HFFc6 (cell line): ENCODE measurements around the gene CHCHD6. TPM values are rescaled to one million over a fixed set of nuclear protein-coding genes. Genes with fewer than 3 reads are reported as not detected.

ENCODE experiments used
- DNase-seq: peaks from one replicate; pipeline ENCODE4 v3.0.0-alpha.2; 2018
- H3K27ac Mint-ChIP-seq: 2 replicates; pipeline ENCODE4 v1.8.0; 2020; ENCODE audit warnings: mild to moderate bottlenecking, mixed read lengths
- H3K27me3 Mint-ChIP-seq: 2 replicates; pipeline ENCODE4 v1.8.0; 2021; ENCODE audit warnings: mild to moderate bottlenecking, moderate library complexity, mixed read lengths; ENCODE audit not compliant: insufficient read depth
- H3K36me3 Mint-ChIP-seq: 2 replicates; pipeline ENCODE4 v1.8.0; 2021; ENCODE audit warnings: low read depth, mixed read lengths
- H3K4me1 Mint-ChIP-seq: 2 replicates; pipeline ENCODE4 v1.8.0; 2020; ENCODE audit warnings: low read depth, mixed read lengths
- H3K4me3 Mint-ChIP-seq: 2 replicates; pipeline ENCODE4 v1.8.0; 2020; ENCODE audit warnings: mild to moderate bottlenecking, moderate library complexity, mixed read lengths
- H3K9me3 Mint-ChIP-seq: 2 replicates; pipeline ENCODE4 v1.8.0; 2020; ENCODE audit warnings: mild to moderate bottlenecking, mixed read lengths
- total RNA-seq, 6 experiments: library from RNA; stranded (reverse); fragmentation: NEBNext Ultra II Directional; extraction: Animal tissue kit (Norgen Biotek cat#: 25700); gene quantifications; 2 replicates in 1 of 6; 3 replicates in 5 of 6; pipeline ENCODE4 v1.2.3, GENCODE V29; 2021
- TF ChIP-seq, protein P1 (sequence below): fragments of 200-600 bp; sonication (generic); IDR thresholded peaks from 2 replicates; pipeline ENCODE4 v1.5.0; 2021; ENCODE audit warnings: antibody characterized with exemption, mild to moderate bottlenecking

The CHCHD6 gene
- total RNA-seq, 6 experiments from 2014 or later, result 18.6 to 22.9 (median 19.9) TPM

DNA sequence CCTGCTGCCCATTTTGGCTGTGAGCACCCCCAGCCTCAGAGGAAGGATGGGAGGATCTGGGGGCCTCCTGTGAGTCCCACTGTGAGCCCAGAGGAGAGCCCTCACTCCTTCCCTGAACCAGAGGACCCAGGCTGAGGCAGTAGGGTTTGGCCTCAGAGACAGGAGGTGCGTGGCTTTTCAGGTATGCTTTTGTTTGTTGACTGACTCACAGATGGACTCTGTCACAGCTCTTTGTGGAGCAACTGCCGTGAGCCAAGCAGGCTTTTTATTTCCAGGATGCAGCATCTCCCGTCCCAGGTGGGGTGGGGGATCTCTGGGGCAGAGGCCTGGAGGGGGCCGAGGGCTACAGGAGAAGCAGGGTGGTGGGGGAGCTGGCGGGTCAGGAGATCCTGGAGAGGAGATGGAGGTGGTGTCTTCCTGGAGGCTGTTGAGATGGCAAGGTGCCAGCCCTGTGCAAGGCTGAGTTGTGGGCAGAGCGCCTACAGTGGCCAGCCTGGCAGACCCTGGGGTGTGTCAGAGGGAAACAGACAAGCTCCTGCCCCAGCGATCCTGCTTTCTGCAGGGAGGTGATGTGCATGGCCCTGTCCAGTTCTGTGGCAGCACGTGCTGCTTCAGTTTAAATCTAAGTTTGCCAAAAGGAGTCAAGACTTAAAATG, 302.9 kb downstream of the CHCHD6 start:
- peaks cover 28% of the 10 kb centered on the region for H3K4me1 Mint-ChIP-seq
- TF ChIP-seq, protein P1, sequence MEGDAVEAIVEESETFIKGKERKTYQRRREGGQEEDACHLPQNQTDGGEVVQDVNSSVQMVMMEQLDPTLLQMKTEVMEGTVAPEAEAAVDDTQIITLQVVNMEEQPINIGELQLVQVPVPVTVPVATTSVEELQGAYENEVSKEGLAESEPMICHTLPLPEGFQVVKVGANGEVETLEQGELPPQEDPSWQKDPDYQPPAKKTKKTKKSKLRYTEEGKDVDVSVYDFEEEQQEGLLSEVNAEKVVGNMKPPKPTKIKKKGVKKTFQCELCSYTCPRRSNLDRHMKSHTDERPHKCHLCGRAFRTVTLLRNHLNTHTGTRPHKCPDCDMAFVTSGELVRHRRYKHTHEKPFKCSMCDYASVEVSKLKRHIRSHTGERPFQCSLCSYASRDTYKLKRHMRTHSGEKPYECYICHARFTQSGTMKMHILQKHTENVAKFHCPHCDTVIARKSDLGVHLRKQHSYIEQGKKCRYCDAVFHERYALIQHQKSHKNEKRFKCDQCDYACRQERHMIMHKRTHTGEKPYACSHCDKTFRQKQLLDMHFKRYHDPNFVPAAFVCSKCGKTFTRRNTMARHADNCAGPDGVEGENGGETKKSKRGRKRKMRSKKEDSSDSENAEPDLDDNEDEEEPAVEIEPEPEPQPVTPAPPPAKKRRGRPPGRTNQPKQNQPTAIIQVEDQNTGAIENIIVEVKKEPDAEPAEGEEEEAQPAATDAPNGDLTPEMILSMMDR, result no peak
- H3K27ac Mint-ChIP-seq, result peak overlapping the region; percentile 49; the same call in 1 of the 2 replicates
- peaks cover 2% of the 10 kb centered on the region; the same call in 1 of the 2 replicates for H3K27me3 Mint-ChIP-seq
- H3K9me3 Mint-ChIP-seq, result no peaks in the 10 kb centered on the region
- DNase-seq, result no peak
- H3K4me3 Mint-ChIP-seq, result no peak overlapping the region
- peaks cover 7% of the 10 kb centered on the region for H3K36me3 Mint-ChIP-seq

DNA sequence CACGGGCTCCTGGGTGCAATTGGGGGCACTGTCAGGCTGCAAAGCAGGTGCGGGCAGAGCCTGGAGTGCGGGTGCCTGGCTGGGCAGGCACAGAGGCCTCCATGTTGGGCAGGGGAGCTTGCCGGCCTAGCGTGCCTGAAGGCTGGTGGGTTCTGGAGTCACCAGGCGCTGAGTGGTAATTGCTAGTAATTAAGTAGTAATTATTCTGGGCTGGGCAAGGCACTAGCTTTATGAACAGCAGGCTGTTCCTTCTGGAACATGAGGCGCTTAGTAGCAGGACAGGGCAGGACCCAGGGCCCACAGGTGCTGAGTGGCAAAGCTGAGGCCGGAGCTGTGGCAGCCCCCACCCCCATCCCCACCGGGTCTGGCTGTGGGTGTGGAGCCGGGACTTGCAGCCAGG, 304.2 kb downstream of the CHCHD6 start:
- no peak overlapping the region for H3K27ac Mint-ChIP-seq

DNA sequence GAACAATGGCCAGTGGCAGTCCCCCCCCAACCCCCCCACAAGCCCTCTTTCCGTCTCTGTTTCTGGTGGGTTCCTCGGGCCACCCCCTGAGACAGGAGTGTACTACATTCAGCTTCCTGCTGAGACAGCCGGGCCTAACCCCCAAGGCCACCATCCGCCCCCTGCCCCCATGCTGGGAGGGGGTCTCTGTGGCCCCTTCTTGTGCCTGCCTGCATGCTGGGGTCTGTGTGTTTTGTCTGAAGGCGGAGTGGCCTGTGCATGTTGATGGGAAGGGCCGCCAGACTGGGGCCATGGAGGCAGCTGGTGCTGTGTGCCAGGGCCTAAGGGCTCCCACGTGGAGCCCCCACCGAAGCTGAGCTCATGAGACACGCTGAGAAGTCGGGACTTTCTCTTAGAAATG, 305.5 kb downstream of the CHCHD6 start:
- H3K9me3 Mint-ChIP-seq, result no peaks in the 10 kb centered on the region
- peaks cover 7% of the 10 kb centered on the region for H3K36me3 Mint-ChIP-seq
- H3K4me1 Mint-ChIP-seq, result peaks cover 15% of the 10 kb centered on the region; the same call in 1 of the 2 replicates
- peaks cover 2% of the 10 kb centered on the region; the same call in 1 of the 2 replicates for H3K27me3 Mint-ChIP-seq
- TF ChIP-seq, protein P1, result no peak
- H3K27ac Mint-ChIP-seq, result no peak overlapping the region
- DNase-seq, result no peak
- no peak overlapping the region for H3K4me3 Mint-ChIP-seq

More for the DNA sequence above, 304.2 kb downstream of the CHCHD6 start:
- DNase-seq, result no peak
- no peak overlapping the region for H3K4me3 Mint-ChIP-seq
- H3K27me3 Mint-ChIP-seq, result peaks cover 2% of the 10 kb centered on the region; the same call in 1 of the 2 replicates
- TF ChIP-seq, protein P1, result no peak
- peaks cover 18% of the 10 kb centered on the region; the same call in 1 of the 2 replicates for H3K4me1 Mint-ChIP-seq
- H3K9me3 Mint-ChIP-seq, result no peaks in the 10 kb centered on the region
- H3K36me3 Mint-ChIP-seq, result peaks cover 7% of the 10 kb centered on the region

Other genes starting within 250 kb of the CHCHD6 start
- gene ZXDC, start 228.3 kb upstream of the CHCHD6 start, total RNA-seq, result 10 to 100 TPM; 11.7 to 14.2 (median 13.5) TPM
- not detected for gene UROC1, start 186.5 kb upstream of the CHCHD6 start, total RNA-seq
- not detected for gene CHST13, start 180.1 kb upstream of the CHCHD6 start, total RNA-seq
- gene C3orf22, start 145.3 kb upstream of the CHCHD6 start, total RNA-seq, result not detected
- 1 to 10 TPM; 6.8 to 8.4 (median 7.4) TPM for gene TXNRD3, start 49.1 kb upstream of the CHCHD6 start, total RNA-seq